K562 (cell line): ENCODE data around the gene TNRC6B. TPM values are rescaled to one million over a fixed set of nuclear protein-coding genes. Genes with fewer than 3 reads are reported as not detected.

ENCODE experiments used
- ATAC-seq: fragments of 200-7000 bp; cut with Tn5 transposase; 3 replicates; pipeline ENCODE4 v1.9.1; 2020; ENCODE audit warnings: moderate library complexity
- BruUV-seq: library from RNA; stranded (reverse); fragments of 400-500 nt; replicated peaks from 2 replicates; lab custom pipeline; 2021; lab: Mats Ljungman, UMichigan
- CTCF ChIA-PET: fragments of 300-600 bp; formaldehyde crosslinking; extraction: SDS; loops from one replicate; lab custom pipeline; 2021; ENCODE audit warnings: low intra/inter-chr PET ratio; lab: Yijun Ruan, JAX
- POLR2A ChIA-PET: fragments of 300-600, 350-650 bp; sonication (Branson Sonifier 250); formaldehyde crosslinking; extraction: SDS; loops from one replicate; lab custom pipeline; 2021; ENCODE audit warnings: antibody characterized with exemption, inconsistent platforms; lab: Yijun Ruan, JAX
- DNase-seq, 4 experiments: peaks; one replicate each; pipeline versions ENCODE4 v3.0.0 to v3.0.0-alpha.2; 2011 to 2018; ENCODE audit warnings: low spot score in 3 of 4, mixed read lengths in 3 of 4; ENCODE audit errors: extremely low read depth in 1 of 4
- FAIRE-seq: peaks from 2 replicates; lab custom pipeline; 2011; peaks lifted over from hg19 to GRCh38; lab: Jason Lieb, UNC
- H2AFZ ChIP-seq: 2 replicates; pipeline ENCODE4 v1.6.0; 2011; ENCODE audit warnings: low read depth, low read length, control low read depth, inconsistent platforms
- H3K27ac ChIP-seq: fragments of 200-600 bp; 3 replicates; pipeline ENCODE4 v1.8.0; 2011; ENCODE audit warnings: low read depth, mild to moderate bottlenecking, control low read depth, inconsistent platforms, low read length, moderate library complexity, mixed read lengths; ENCODE audit errors: extremely low read depth
- H3K27me3 ChIP-seq, 2 experiments: fragments of 300-600 bp in 1 of 2; 2 replicates in 1 of 2; 3 replicates in 1 of 2; pipeline versions ENCODE4 v1.6.0 to v1.8.0; 2011; ENCODE audit warnings: inconsistent platforms in 2 of 2, low read length in 2 of 2, mild to moderate bottlenecking in 1 of 2, mixed read lengths in 1 of 2, moderate library complexity in 1 of 2; ENCODE audit not compliant: control insufficient read depth in 2 of 2, insufficient read depth in 2 of 2
- H3K36me3 ChIP-seq: fragments of 300-600 bp; 3 replicates; pipeline ENCODE4 v1.8.0; 2011; ENCODE audit warnings: mild to moderate bottlenecking, low read length, inconsistent platforms; ENCODE audit not compliant: control insufficient read depth, insufficient read depth
- H3K4me1 ChIP-seq, 2 experiments: fragments of 200-600 bp in 1 of 2; replicated peaks in 1 of 2; 2 replicates in 1 of 2; 3 replicates in 1 of 2; pipeline versions ENCODE4 v1.5.1 to v1.8.0; 2011; ENCODE audit warnings: inconsistent platforms in 2 of 2, low read length in 2 of 2, mild to moderate bottlenecking in 1 of 2, mixed read lengths in 1 of 2, moderate library complexity in 1 of 2; ENCODE audit not compliant: control insufficient read depth in 2 of 2, insufficient read depth in 2 of 2
- H3K4me2 ChIP-seq: 2 replicates; pipeline ENCODE4 v1.6.1; 2011; ENCODE audit warnings: low read length, control low read depth, inconsistent platforms, mixed read lengths; ENCODE audit not compliant: insufficient read depth
- H3K4me3 ChIP-seq: fragments of 200-600 bp; sonication (generic), shearing (Covaris generic); 2 replicates; pipeline ENCODE4 v1.5.1; 2016; ENCODE audit warnings: control low read depth, inconsistent platforms
- H3K79me2 ChIP-seq: fragments of 200-600 bp; 3 replicates; pipeline ENCODE4 v1.8.0; 2011; ENCODE audit warnings: low read length, inconsistent platforms; ENCODE audit not compliant: control insufficient read depth, insufficient read depth
- H3K9ac ChIP-seq, 2 experiments: 2 replicates each; pipeline versions ENCODE4 v1.6.0 to v1.6.1; 2011; ENCODE audit warnings: low read depth in 2 of 2, low read length in 2 of 2, control low read depth in 1 of 2, inconsistent platforms in 1 of 2, mild to moderate bottlenecking in 1 of 2, mixed read lengths in 1 of 2; ENCODE audit not compliant: insufficient read depth in 1 of 2
- H3K9me1 ChIP-seq: one replicate; pipeline ENCODE4 v1.6.0; 2011; ENCODE audit warnings: inconsistent platforms, mild to moderate bottlenecking, low read length, moderate library complexity; ENCODE audit not compliant: control insufficient read depth, insufficient read depth
- H3K9me3 ChIP-seq: replicated peaks from 2 replicates; pipeline ENCODE4 v1.5.1; 2011; ENCODE audit warnings: low read depth, low read length, inconsistent platforms; ENCODE audit not compliant: control insufficient read depth, insufficient read depth
- H4K20me1 ChIP-seq: replicated peaks from 2 replicates; pipeline ENCODE4 v1.6.1; 2011; ENCODE audit warnings: low read length, inconsistent platforms, mixed read lengths; ENCODE audit not compliant: control insufficient read depth, insufficient read depth
- MAZ ChIP-seq, 2 experiments: fragments of 450-650 bp in 1 of 2; sonication (generic) in 1 of 2; formaldehyde crosslinking; IDR thresholded peaks in 1 of 2; conservative IDR thresholded peaks in 1 of 2; 2 replicates each; pipeline versions ENCODE4 v1.4.0 to v1.5.0; 2020; ENCODE audit warnings: mild to moderate bottlenecking in 1 of 2, missing genetic modification reagents in 1 of 2
- PCBP1 ChIP-seq: fragments of 200-400 bp; formaldehyde crosslinking; IDR thresholded peaks from 2 replicates; pipeline ENCODE4 v1.6.1; 2018; ENCODE audit warnings: mild to moderate bottlenecking, low read depth, low read length; ENCODE audit not compliant: poor library complexity, severe bottlenecking
- RBBP5 ChIP-seq: fragments of 200-600 bp; sonication (generic); IDR thresholded peaks from 2 replicates; pipeline ENCODE4 v1.6.1; 2012; ENCODE audit warnings: borderline replicate concordance, mild to moderate bottlenecking, low read length, control low read depth, inconsistent platforms; ENCODE audit not compliant: insufficient read depth, poor library complexity, severe bottlenecking
- RBM15 ChIP-seq: fragments of 200-400 bp; formaldehyde crosslinking; IDR thresholded peaks from 2 replicates; pipeline ENCODE4 v1.6.1; 2018; ENCODE audit warnings: mild to moderate bottlenecking, low read length, moderate library complexity; ENCODE audit not compliant: insufficient read depth
- RFX7 ChIP-seq: fragments of 250-450 bp; sonication (Bioruptor Pico); IDR thresholded peaks from 2 replicates; pipeline ENCODE4 v1.5.1; 2021; ENCODE audit warnings: mild to moderate bottlenecking
- SMARCA4 ChIP-seq: fragments of 450-650 bp; IDR thresholded peaks from 2 replicates; pipeline ENCODE4 v1.6.1; 2016
- TAF9B ChIP-seq: fragments of 450-650 bp; IDR thresholded peaks from 2 replicates; pipeline ENCODE4 v1.6.1; 2018; ENCODE audit warnings: mild to moderate bottlenecking; ENCODE audit not compliant: partially characterized antibody
- TSHZ1 ChIP-seq: fragments of 250-450 bp; sonication (Bioruptor Pico); IDR thresholded peaks from 2 replicates; pipeline ENCODE4 v1.4.0; 2020; ENCODE audit warnings: mild to moderate bottlenecking, moderate library complexity
- WGBS: fragments of 100-300 bp; shearing (Covaris generic); methylation state at CpG from one replicate; pipeline ENCODE4 v1.1.6; 2016; ENCODE audit warnings: low coverage, mixed read lengths; ENCODE audit not compliant: insufficient coverage; ENCODE audit errors: missing lambda C conversion rate; 5-methylcytosine and 5-hydroxymethylcytosine counted together
- in situ Hi-C: fragments of 300-500 bp; cut with MboI; formaldehyde crosslinking; loops from 4 replicates; pipeline ENCODE4 v1.15.0; 2018; ENCODE audit warnings: inconsistent platforms, mixed read lengths
- intact Hi-C: fragments of 100-400 bp; cut with micrococcal nuclease; formaldehyde crosslinking; loops from 2 replicates; pipeline ENCODE4 v1.14.2; 2022
- polyA plus RNA-seq, 8 experiments: library from polyadenylated mRNA; depleted of rRNA in 4 of 8; stranded (reverse) in 5 of 8; unstranded in 3 of 8; fragments of >200 nt; fragmentation: Nextera tagmentation in 2 of 8; fragmentation: Illumina TruSeq in 1 of 8; extraction: Ambion mirVana in 2 of 8; extraction: Trizol in 1 of 8; gene quantifications; 2 replicates each; pipeline versions ENCODE4 v1.2.1 to v1.2.3, GENCODE V29; 2011 to 2014; ENCODE audit warnings: inconsistent platforms in 1 of 8, missing spikeins in 1 of 8
- total RNA-seq, 7 experiments: library from RNA; depleted of rRNA in 6 of 7; stranded (reverse); fragments of >200 nt in 6 of 7; fragmentation: Illumina TruSeq in 2 of 7; extraction: Trizol in 2 of 7; gene quantifications; 2 replicates each; pipeline versions ENCODE4 v1.2.1 to v1.2.3, GENCODE V29; 2011 to 2021; ENCODE audit warnings: low replicate concordance in 1 of 7
- TF ChIP-seq, protein P1 (sequence below): sonication (generic); formaldehyde crosslinking; IDR thresholded peaks from 2 replicates; pipeline ENCODE4 v1.9.0; 2022; ENCODE audit warnings: mild to moderate bottlenecking, missing genetic modification reagents
- TF ChIP-seq, protein P2 (sequence below): sonication (generic); formaldehyde crosslinking; IDR thresholded peaks from 2 replicates; pipeline ENCODE4 v1.5.0; 2020; ENCODE audit warnings: missing genetic modification reagents

TNRC6B gene
- total and polyA plus RNA-seq, 9 of the 15 experiments (the other 6 are each of a cell fraction or from before 2014, with no cell fraction given): 0.96 to 18.8 (median 10.8) TPM

GRCh38 chr22:40300884-40301672, 123.4 kb downstream of the TNRC6B start:
- intact Hi-C loops: no loop called here
- POLR2A ChIA-PET: no interaction called here
- BruUV-seq: no TSS peak

GRCh38 chr22:40302149-40302548, 124.4 kb downstream of the TNRC6B start:
- no peak overlapping the region for H3K27ac ChIP-seq
- ChIA-PET POLR2A (no interaction called here), CTCF (no interaction called here)
- BruUV-seq: no TSS peak
- no peak overlapping the region for H3K4me2 ChIP-seq
- no peak for DNase-seq
- no peak overlapping the region for H2AFZ ChIP-seq
- H3K27me3 ChIP-seq: no peaks in the 10 kb centered on the region
- in situ Hi-C loops: no loop called here
- FAIRE-seq: no peak
- 91% methylated on average over 11 of the region's 11 CpGs for WGBS
- H4K20me1 ChIP-seq: no peaks in the 10 kb centered on the region
- H3K4me3 ChIP-seq: no peak overlapping the region
- H3K9ac ChIP-seq: no peak overlapping the region
- no peaks in the 10 kb centered on the region for H3K4me1 ChIP-seq
- peaks cover 34% of the 10 kb centered on the region; the same call in 2 of the 3 replicates for H3K36me3 ChIP-seq
- H3K9me3 ChIP-seq: no peaks in the 10 kb centered on the region
- H3K9me1 ChIP-seq: no peaks in the 10 kb centered on the region
- no peak for ATAC-seq
- intact Hi-C loops: no loop called here
- H3K79me2 ChIP-seq: no peaks in the 10 kb centered on the region
- TF ChIP-seq, protein P1, sequence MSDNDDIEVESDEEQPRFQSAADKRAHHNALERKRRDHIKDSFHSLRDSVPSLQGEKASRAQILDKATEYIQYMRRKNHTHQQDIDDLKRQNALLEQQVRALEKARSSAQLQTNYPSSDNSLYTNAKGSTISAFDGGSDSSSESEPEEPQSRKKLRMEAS (CRISPR knock-in tag): no peak
- TF ChIP-seq RBM15 (no peak), MAZ (CRISPR knock-in tag; conservative IDR thresholded peaks at IDR 0.05 in 1 of 2, IDR thresholded peaks at IDR 0.05 in 1 of 2) (no peak), PCBP1 (no peak), RFX7 (no peak), TSHZ1 (no peak), RBBP5 (no peak), SMARCA4 (no peak)
- TF ChIP-seq, protein P2, sequence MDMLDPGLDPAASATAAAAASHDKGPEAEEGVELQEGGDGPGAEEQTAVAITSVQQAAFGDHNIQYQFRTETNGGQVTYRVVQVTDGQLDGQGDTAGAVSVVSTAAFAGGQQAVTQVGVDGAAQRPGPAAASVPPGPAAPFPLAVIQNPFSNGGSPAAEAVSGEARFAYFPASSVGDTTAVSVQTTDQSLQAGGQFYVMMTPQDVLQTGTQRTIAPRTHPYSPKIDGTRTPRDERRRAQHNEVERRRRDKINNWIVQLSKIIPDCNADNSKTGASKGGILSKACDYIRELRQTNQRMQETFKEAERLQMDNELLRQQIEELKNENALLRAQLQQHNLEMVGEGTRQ: no peak

More at GRCh38 chr22:40300884-40301672, 123.4 kb downstream of the TNRC6B start:
- Histone ChIP-seq H3K9ac (no peak overlapping the region), H3K27ac (no peak overlapping the region), H3K36me3 (peaks cover 32% of the 10 kb centered on the region; the same call in 2 of the 3 replicates), H3K4me3 (no peak overlapping the region), H2AFZ (no peak overlapping the region), H4K20me1 (no peaks in the 10 kb centered on the region), H3K79me2 (no peaks in the 10 kb centered on the region), H3K9me1 (no peaks in the 10 kb centered on the region), H3K4me2 (no peak overlapping the region), H3K27me3 (no peaks in the 10 kb centered on the region), H3K4me1 (no peaks in the 10 kb centered on the region), H3K9me3 (no peaks in the 10 kb centered on the region)
- in situ Hi-C loops: no loop called here
- TF ChIP-seq TAF9B: no peak
- no peak for ATAC-seq
- CTCF ChIA-PET: no interaction called here
- 94% methylated on average over 6 of the region's 11 CpGs for WGBS
- DNase-seq: no peak
- FAIRE-seq: no peak
